Type B pancreatic cell (in vitro differentiated cells): ENCODE results near the gene DOK4. TPM values are rescaled to one million over a fixed set of nuclear protein-coding genes. Genes with fewer than 3 reads are reported as not detected.
A peak's percentile ranks its signal among the peaks of the same experiment; 100 is the strongest.

Experiments
- DNase-seq: peaks from one replicate; pipeline ENCODE4 v3.0.0; 2021; ENCODE audit warnings: mixed read lengths; ENCODE audit not compliant: unreplicated experiment; ENCODE audit errors: extremely low spot score
- H3K27ac Mint-ChIP-seq: 2 replicates; pipeline ENCODE4 v1.8.0; 2021; ENCODE audit warnings: mild to moderate bottlenecking, mixed read lengths
- H3K27me3 Mint-ChIP-seq: 2 replicates; pipeline ENCODE4 v1.8.0; 2021; ENCODE audit warnings: mixed read lengths
- H3K36me3 Mint-ChIP-seq: 2 replicates; pipeline ENCODE4 v1.8.0; 2021; ENCODE audit warnings: mixed read lengths
- H3K4me1 Mint-ChIP-seq: one replicate; pipeline ENCODE4 v1.8.0; 2021; ENCODE audit warnings: mixed read lengths; ENCODE audit not compliant: unreplicated experiment
- H3K4me3 Mint-ChIP-seq: 2 replicates; pipeline ENCODE4 v1.8.0; 2021; ENCODE audit warnings: mild to moderate bottlenecking, mixed read lengths
- H3K9me3 Mint-ChIP-seq: 2 replicates; pipeline ENCODE4 v1.8.0; 2021; ENCODE audit warnings: mixed read lengths
- total RNA-seq: library from RNA; stranded (reverse); gene quantifications from 2 replicates; pipeline ENCODE4 v1.2.1, GENCODE V29; 2021; ENCODE audit warnings: low replicate concordance
- TF ChIP-seq, protein P1 (sequence below): fragments of 200-600 bp; sonication (generic); conservative IDR thresholded peaks from 2 replicates; pipeline ENCODE4 v1.5.0; 2021; ENCODE audit warnings: antibody characterized with exemption, mild to moderate bottlenecking

Gene DOK4
- total RNA-seq, 1 donor from 2014 or later = 33.3 TPM

DNA sequence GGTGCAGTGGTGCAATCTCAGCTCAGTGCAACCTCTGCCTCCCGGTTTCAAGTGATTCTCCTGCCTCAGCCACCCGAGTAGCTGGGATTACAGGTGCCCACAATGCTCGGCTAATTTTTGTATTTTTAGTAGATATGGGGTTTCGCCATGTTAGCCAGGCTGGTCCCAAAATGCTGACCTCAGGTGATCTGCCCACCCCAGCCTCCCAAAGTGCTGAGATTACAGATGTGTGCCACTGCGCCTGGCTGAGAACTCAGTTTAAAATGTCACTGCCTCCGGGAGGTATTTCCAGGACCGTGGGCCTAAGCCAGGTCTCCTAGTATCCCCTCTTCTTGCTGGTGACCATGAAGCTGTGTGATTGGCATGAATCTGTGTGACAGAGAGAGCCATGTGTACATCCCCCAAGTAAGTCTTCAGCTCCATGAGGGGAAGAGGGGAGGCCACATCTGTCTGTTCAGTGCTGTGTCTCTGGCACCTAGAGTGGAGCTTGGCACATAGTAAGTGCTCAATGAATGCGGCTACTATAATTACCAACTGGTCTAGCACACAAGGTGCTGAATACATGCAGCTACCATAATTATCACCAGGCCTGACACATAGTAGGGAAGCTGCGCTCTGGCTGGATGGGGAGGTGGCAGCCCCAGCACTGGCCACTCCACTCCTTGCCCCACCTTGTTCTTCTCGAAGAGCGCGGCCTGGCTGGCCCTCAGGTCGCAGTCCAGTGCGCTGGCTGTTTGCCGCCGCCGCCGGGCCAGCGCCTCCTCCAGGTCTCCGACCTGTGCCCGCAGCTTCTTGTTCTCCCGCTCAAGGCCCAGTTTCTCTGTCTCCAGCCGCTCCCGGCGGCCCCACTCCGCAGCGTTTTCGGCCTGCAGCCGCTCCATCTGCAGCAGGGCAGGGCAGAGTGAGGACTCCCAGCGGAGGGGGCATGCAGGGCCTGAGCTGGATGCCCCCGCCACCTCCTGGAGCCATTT, 31.4 kb upstream of the DOK4 start:
- TF ChIP-seq, protein P1, sequence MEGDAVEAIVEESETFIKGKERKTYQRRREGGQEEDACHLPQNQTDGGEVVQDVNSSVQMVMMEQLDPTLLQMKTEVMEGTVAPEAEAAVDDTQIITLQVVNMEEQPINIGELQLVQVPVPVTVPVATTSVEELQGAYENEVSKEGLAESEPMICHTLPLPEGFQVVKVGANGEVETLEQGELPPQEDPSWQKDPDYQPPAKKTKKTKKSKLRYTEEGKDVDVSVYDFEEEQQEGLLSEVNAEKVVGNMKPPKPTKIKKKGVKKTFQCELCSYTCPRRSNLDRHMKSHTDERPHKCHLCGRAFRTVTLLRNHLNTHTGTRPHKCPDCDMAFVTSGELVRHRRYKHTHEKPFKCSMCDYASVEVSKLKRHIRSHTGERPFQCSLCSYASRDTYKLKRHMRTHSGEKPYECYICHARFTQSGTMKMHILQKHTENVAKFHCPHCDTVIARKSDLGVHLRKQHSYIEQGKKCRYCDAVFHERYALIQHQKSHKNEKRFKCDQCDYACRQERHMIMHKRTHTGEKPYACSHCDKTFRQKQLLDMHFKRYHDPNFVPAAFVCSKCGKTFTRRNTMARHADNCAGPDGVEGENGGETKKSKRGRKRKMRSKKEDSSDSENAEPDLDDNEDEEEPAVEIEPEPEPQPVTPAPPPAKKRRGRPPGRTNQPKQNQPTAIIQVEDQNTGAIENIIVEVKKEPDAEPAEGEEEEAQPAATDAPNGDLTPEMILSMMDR = no peak
- no peak for DNase-seq
- no peaks in the 10 kb centered on the region for H3K27me3 Mint-ChIP-seq
- no peaks in the 10 kb centered on the region for H3K9me3 Mint-ChIP-seq
- H3K36me3 Mint-ChIP-seq = peaks cover 16% of the 10 kb centered on the region
- H3K27ac Mint-ChIP-seq = no peak overlapping the region
- peaks cover 23% of the 10 kb centered on the region for H3K4me1 Mint-ChIP-seq
- no peak overlapping the region for H3K4me3 Mint-ChIP-seq

DNA sequence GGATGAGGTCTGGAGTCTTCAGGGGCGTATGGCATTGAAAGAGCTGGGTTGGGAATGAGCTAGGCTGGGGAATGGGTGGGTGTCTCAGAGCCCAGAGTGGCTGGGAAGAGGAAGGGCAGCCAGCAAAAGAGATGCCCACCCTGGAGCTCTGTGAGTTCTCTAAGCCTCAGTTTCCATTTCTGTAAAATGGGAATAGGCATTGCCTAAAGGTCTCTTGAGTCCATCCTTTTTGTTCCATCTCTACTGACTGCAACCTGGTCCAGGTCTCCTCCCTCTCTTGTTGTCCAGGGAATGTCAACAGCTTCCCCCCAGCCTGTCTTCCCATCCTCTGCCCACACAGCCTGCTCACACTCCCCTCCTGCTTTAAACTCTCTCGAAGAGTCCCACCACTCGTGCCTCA, 30.5 kb upstream of the DOK4 start:
- DNase-seq = no peak
- H3K4me1 Mint-ChIP-seq = peaks cover 23% of the 10 kb centered on the region
- H3K27ac Mint-ChIP-seq = no peak overlapping the region
- TF ChIP-seq, protein P1 = no peak
- H3K36me3 Mint-ChIP-seq = peaks cover 16% of the 10 kb centered on the region
- H3K27me3 Mint-ChIP-seq = no peaks in the 10 kb centered on the region
- no peaks in the 10 kb centered on the region for H3K9me3 Mint-ChIP-seq
- no peak overlapping the region for H3K4me3 Mint-ChIP-seq

DNA sequence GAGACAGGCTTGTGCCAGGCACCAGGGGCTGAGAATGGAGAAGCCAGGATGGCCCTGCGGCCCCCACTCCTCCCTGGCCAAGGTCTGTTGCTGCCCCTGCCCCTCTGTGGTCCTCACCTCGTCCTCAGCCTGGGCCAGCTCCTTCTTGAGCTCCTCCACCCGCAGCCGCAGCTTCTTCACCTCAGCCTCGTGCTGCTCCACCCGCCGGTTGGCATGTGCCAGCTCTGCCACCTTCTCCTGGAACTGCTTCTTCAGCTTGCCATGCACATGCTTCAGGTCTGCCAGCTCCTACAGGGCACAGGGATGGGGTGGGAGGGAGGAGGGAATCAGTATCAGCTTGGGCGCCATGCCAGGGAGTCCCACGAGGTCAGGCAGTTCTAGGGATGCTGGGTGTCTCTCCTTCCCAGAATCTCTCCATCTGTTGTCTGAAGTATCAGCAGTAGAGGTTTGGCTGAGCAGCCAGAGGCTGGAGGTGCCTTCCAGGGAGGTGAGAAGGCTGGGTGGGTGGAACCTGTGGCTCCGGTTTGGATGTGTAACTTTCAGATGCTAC, 30.0 kb upstream of the DOK4 start:
- Mint-ChIP-seq H3K9me3 (no peaks in the 10 kb centered on the region), H3K27me3 (no peaks in the 10 kb centered on the region), H3K4me3 (no peak overlapping the region), H3K27ac (peak overlapping the region; percentile 68), H3K4me1 (peaks cover 23% of the 10 kb centered on the region), H3K36me3 (peaks cover 16% of the 10 kb centered on the region)
- DNase-seq = no peak
- TF ChIP-seq, protein P1 = no peak

DNA sequence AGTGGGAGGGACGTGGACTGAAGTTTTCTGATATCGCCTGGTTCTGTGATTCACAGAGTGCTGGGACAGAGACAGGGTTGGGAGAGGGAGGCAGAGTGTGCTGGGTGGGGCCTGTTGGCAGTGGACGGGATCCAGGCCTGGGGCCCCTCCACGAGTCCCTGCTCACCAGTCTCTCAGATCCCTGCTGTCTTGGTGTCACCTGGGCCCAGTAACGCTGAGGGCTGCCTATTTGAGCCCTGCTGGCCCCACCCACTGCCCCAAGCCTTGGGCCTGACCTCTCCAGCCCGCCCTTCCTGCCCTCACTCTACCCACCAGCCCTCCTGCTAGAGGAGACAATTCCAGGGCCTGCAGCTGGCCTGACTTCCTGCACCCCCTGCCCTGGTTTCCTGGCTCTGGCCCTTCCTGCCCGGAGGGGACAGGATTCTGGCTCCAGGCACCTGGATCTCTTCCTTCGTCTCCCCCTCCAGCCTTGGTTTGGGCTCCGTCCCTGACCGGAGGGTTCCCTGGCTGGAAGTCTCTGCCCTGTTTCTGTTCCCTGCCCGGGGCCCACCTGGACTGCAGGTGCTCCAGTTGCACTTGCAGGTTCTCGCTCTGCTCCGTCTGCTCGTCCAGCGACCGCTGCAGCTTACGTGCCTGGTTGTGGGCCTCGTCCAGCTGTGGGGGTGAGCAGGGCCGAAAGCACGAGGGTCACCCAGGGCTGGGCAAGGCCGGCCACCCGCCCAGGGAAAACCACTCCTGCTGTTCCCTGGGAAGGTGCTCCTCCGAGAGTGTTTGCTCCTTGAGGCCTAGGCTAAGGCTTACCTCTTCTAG, 28.7 kb upstream of the DOK4 start:
- peaks cover 12% of the 10 kb centered on the region for H3K36me3 Mint-ChIP-seq
- TF ChIP-seq, protein P1 = no peak
- H3K4me3 Mint-ChIP-seq = peak overlapping the region; percentile 28
- peak overlapping the region; percentile 68 for H3K27ac Mint-ChIP-seq
- no peak for DNase-seq
- H3K4me1 Mint-ChIP-seq = peaks cover 31% of the 10 kb centered on the region
- H3K9me3 Mint-ChIP-seq = no peaks in the 10 kb centered on the region
- no peaks in the 10 kb centered on the region for H3K27me3 Mint-ChIP-seq

DNA sequence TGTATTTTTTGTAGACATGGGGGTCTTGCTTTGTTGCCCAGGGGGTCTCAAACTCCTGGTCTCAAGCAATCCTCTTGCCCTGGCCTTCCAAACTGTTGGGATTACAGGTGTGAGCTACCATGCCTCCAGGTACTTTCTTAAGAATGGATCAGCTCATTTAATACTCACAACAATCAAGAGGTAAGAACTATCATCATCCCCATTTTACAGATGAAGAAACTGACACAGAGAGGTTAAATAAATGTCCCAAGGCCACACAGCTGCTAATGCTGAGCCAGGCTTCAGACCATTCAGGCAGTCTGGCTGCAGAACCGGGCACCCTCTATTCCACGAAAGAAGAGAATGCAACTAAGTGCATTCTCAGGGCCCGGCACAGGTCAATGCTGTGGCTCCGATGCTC, 28.1 kb upstream of the DOK4 start:
- Mint-ChIP-seq H3K9me3 (no peaks in the 10 kb centered on the region), H3K27ac (no peak overlapping the region), H3K27me3 (no peaks in the 10 kb centered on the region), H3K36me3 (peaks cover 11% of the 10 kb centered on the region), H3K4me3 (no peak overlapping the region), H3K4me1 (peaks cover 34% of the 10 kb centered on the region)
- TF ChIP-seq, protein P1 = no peak
- no peak for DNase-seq
